GM18511 (cell line): Measurements from ENCODE around the gene TM9SF1.
"Not testable (repeated sequence)": the region's sequence is repeated elsewhere in the genome, so short reads cannot be mapped to it uniquely, and the experiment has no call there.

Experiments used
- ATAC-seq: cut with Tn5 transposase; IDR thresholded peaks from one replicate; pipeline ENCODE4 v1.9.1; 2021; ENCODE audit warnings: mild to moderate bottlenecking, moderate library complexity; ENCODE audit not compliant: unreplicated experiment

Gene TM9SF1

GRCh38 chr14:24224618-24225071 is 29.4 kb upstream of the TM9SF1 start:
- no peak for ATAC-seq

GRCh38 chr14:24222987-24223386 is 27.7 kb upstream of the TM9SF1 start:
- ATAC-seq: not testable (repeated sequence)

- ATAC-seq: no peak
Observed at GRCh38 chr14:24219521-24219920, 24.3 kb upstream of the TM9SF1 start.

- no peak for ATAC-seq
Observed at GRCh38 chr14:24219080-24219479, 23.8 kb upstream of the TM9SF1 start.

- ATAC-seq: not testable (repeated sequence)
Observed at GRCh38 chr14:24216876-24217275, 21.6 kb upstream of the TM9SF1 start.

- ATAC-seq: no peak
Observed at GRCh38 chr14:24216345-24216699, 21.1 kb upstream of the TM9SF1 start.

- ATAC-seq: peak; percentile 73
Observed at GRCh38 chr14:24215495-24216344, 20.5 kb upstream of the TM9SF1 start, which contains the start of gene MDP1. MDP1 (minus strand) TSS chr14:24216066; CDS start chr14:24215955, 111 bp downstream.

GRCh38 chr14:24213866-24214662 is 18.8 kb upstream of the TM9SF1 start:
- no peak for ATAC-seq

- ATAC-seq: peak; percentile 73
Observed at GRCh38 chr14:24212924-24213865, 18.0 kb upstream of the TM9SF1 start, which contains the start of gene CHMP4A. CHMP4A (minus strand) TSS chr14:24213488; CDS start chr14:24213439, 49 bp downstream.

GRCh38 chr14:24211311-24211710 is 16.1 kb upstream of the TM9SF1 start:
- no peak for ATAC-seq

GRCh38 chr14:24207625-24208024 is 12.4 kb upstream of the TM9SF1 start:
- ATAC-seq: no peak

- ATAC-seq: no peak
Observed at GRCh38 chr14:24207104-24207551, 11.9 kb upstream of the TM9SF1 start.

GRCh38 chr14:24206260-24207103 is 11.2 kb upstream of the TM9SF1 start:
- ATAC-seq: no peak

GRCh38 chr14:24204163-24205146 is 9.2 kb upstream of the TM9SF1 start:
- no peak for ATAC-seq

- not testable (repeated sequence) for ATAC-seq
Observed at GRCh38 chr14:24203249-24203886, 8.1 kb upstream of the TM9SF1 start.

- ATAC-seq: not testable (repeated sequence)
Observed at GRCh38 chr14:24202538-24202937, 7.3 kb upstream of the TM9SF1 start.

- no peak for ATAC-seq
Observed at GRCh38 chr14:24198814-24199524, 3.7 kb upstream of the TM9SF1 start.
